HPDE6-E6E7 (cell line): Measurements from ENCODE around the gene ARHGEF1.

ENCODE experiments used
- DNase-seq: peaks from one replicate; pipeline ENCODE4 v3.0.0; 2011; ENCODE audit warnings: missing footprints; ENCODE audit errors: extremely low spot score

The ARHGEF1 gene

DNA sequence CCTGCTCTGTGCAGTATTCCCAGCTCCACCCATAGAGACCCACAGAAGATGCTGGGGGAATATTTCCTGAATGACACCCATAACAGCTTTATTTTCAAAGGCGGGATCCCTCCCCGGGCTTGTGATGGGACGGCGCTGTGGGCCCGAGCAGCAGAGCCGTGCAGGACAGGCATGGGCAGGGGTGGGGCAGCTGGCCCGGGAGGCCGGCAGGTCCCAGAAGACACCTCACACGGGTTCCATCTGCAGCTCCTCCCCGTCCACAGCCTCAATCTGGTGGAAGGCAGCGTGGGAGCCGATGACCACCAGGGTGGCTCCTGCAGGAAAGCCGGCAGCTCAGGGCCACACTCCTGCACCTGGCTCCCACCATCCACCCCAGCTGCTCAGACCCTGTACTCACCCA, 73.6 kb downstream of the ARHGEF1 start:
- no peak for DNase-seq
